GM19468 (cell line): ENCODE data around the gene CCDC171.

ENCODE experiments used
- ATAC-seq: cut with Tn5 transposase; IDR thresholded peaks from one replicate; pipeline ENCODE4 v1.9.1; 2021; ENCODE audit warnings: mild to moderate bottlenecking, moderate library complexity, moderate number of reproducible peaks; ENCODE audit not compliant: unreplicated experiment; ENCODE audit errors: extremely low read depth

The CCDC171 gene

DNA sequence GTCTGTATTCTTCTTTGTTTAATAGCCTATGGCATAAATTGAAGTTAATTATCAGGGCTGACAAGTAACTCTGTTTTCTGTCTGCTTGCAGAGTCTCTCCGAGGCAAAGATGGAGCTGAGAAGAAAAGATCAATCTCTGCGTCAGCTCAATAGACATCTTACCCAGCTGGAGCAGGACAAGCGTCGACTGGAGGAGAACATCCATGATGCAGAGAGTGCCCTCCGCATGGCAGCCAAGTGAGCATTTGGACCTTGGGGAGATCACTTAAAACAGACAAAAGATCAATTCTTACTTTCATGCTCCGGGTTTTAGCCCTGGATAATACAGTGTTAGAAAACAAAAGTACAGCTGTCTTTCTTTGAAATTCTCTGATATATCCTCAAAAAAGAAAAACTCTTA is 293.8 kb downstream of the CCDC171 start:
- ATAC-seq, result no peak

DNA sequence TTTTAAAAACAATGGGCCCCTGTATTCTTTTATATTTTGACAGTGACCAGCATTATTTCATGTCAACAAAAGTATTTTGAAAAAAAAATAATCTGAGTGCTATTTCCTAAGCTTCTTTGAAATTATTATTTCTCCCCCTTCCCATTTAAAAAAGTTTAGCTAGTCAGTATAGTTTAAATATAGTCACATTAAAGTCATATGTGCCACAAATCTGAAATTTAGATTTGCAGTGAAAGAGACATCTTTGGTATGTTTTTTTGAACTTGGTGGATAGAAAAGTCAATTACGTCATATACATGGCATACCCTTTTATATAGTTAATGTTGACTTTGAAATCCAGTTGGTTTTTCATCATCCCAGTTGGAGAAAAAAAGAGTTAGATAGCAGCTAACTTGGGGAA is 297.0 kb downstream of the CCDC171 start:
- ATAC-seq, result no peak

DNA sequence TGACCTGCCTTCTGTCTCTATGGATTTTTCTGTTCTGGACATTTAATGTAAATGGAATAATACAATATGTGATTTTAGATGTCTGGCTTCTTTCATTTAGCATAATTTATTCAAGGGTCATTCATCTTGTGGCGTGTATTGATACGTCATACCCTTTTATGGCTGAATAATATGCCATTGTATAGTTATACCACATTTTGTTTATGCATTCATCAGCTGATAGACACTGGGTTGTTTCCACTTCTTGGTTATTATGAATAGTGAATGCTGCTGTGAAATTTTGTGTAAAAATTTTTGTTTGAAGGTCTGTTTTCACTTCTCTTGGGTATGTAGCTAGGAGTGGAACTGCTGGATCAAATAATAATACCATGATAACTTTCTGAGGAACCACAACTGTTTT is 298.9 kb downstream of the CCDC171 start:
- no peak for ATAC-seq

DNA sequence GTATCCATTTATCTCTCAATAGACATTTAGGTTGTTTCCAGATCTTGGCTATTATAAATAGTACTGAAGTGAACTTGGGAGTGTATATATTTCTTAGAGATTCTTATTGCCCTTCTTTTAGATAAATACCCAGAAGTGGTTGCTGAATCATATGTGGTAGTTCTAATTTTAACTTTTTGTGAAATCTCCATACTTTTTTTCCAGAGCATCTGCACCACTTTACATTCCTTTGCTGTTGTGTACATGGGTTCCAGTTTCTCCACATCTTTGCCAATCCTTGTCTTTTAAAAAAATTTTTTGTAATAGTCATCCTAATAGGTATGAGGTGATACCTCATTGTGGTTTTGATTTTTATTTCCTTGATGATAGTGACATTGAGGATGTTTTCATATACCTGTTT is 303.7 kb downstream of the CCDC171 start:
- no peak for ATAC-seq

DNA sequence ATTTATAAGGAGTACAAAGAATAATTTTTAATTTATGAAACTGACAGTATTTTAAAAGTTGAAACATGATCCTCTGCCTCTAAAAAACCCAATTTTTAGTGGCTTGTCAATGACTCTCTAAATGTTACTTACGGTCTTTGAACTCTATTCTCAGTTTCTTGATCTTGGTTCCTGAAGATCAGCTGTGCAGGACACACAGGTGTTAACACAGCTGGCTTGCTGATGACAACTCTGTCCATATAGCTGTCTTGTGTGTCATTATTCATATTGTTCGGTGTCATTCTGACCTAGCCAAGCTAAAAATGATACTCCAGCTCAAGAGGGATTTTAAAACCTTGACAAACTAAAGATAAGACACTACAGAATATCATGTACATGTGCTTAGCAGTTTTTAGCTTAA is 314.5 kb downstream of the CCDC171 start:
- ATAC-seq, result no peak

DNA sequence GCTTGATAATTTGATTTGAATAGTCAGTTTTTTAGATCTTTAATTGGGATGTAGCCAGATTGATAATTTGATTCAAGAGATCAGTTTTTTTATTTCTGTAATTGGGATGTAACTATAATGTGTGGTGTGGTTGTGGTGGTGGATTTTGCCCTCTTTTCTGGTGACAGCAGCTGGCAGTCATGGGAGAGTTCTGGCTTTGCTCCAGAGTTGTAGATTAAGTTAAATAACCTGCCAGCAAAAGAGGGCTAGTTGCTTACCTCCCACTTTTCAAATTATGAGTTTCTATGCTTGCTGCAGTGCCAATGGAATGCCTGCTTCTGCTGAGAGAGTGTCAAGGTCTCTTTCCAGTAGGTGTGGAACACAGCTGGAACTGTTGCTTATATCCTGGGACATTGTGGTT is 315.1 kb downstream of the CCDC171 start:
- no peak for ATAC-seq

DNA sequence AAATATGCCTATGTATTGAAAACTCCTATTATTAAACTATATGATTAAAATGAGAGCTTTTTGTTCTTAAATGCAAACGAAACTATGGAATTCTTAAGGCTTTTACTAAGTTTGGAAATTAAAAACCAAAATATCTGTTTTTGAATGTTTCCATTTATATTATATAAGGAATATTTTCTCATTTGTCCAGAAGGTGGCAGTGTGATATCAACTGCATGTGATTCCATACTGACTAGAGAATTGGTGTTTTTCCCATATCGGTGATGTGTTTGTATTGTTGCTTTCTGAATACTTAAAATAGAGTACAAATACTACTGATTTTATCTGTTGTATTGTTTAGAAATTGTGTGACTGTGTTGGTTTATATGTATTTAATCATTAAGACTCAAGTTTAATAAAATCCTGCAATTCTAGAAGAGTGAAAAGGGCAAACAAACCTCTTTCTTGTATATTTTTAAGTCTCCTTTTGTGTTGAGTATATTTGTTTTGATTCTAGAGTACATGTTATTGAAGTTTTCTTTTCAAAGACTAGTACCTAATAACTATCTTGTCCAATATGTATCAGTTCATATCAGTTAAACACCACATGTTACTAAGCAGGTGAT is 320.8 kb downstream of the CCDC171 start:
- peak; percentile 54 for ATAC-seq

DNA sequence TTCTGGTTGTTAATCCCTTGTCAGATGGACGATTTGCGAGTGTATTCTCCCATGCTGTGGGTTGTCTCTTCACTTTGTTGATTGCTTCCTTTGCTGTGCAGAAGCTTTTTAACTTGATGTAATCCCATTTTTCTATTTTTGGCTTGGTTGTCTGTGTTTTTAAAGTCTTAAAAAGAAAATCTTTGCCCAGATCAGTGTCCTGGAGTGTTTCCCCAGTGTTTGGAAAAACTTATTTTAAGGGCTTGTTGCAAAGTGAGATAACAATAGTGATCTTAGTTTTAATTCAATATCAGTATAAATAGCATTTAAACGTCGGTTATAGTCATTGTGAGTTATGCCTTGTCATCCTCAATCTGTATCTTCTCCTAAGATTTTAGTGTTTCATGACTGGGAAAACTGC is 329.5 kb downstream of the CCDC171 start:
- no peak for ATAC-seq

DNA sequence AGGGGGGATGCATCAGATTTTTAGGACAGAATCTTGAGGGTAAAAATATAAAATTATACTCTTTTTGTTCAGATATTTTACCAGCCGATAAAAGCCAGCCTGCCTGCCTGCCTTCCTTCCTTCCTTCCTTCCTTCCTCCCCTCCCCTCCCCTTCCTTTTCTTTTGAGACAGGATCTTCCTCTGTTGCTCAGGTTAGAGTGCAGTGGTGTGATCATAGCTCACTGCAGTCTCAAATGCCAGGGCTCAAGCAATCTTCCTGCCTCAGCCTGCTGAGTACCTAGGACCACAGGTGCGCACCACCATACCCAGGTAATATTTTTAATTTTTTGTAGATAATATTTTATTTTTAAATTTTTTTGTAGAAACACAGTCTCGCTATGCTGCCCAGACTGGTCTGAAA is 330.0 kb downstream of the CCDC171 start:
- no peak for ATAC-seq

DNA sequence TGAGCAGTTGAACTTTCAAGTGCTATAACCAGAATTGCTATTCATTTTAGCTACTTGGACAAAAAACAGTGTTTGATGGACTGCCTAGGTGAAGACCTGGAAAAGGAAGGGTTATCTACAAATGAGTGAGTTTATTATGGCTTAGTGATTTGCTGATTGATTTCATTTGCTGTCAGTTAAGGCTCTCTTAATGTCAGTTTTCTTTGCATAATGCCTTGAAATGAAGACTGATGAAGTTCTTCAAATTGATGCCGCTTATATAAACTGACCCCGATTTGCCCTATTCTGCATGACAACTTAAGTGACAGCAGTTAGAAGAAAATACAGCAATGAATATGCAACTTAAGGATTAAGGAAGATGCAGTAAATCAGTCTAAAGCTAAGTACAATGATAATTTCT is 332.6 kb downstream of the CCDC171 start:
- ATAC-seq, result no peak

DNA sequence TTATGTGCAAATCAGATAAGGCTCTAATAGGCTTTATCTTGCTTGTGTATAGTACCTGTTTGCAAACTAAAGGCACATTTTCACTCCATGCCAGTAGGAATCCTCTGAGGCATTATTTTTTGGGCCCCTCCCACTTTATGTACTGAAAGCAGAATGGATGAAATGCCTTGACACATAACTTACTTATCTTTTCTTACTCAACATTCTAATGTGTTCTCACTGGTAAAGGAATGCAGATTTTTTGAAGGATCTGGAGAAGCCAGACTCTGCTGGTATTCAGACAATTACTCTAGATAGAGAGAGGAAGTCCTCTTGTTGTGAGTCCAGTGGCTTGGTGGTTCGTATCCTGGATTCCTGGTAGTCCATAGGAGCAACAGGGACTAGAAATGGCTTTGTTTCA is 336.7 kb downstream of the CCDC171 start:
- ATAC-seq, result no peak

DNA sequence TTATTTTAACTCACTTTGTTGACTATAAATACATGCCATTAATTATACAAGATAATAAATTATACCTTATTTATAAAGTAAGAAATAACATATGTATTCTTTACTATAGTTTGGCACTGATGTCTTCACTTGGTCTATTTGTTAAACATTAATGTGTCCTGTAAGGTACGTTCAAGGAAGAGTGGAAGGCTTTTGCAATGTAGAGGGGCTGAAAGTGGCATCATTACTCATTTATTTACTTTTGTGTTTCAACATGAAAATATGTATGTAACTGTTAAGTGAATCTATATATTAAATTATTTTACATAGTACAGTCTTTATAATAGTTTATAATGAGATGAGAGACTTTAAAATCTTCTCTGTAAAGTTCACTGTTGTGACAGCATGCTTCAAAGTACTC is 348.7 kb downstream of the CCDC171 start:
- no peak for ATAC-seq

DNA sequence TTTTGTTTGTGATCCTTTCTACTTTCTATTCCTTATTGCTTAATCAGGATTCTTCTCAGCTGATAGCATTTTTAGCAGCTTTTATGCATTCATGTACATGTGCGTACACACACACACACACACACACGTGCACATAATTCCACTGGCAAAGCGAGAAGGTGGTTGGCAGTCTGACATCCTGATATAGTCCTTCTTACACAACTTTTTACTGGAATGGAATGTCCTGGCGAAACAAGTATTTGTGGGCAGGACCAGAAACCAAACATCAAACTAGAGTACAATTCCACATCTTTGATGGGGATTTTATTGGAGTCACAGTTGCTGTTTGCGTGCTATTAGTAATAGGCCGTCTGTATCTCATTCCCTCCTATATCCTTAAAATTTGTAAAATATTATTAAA is 356.5 kb downstream of the CCDC171 start:
- no peak for ATAC-seq

DNA sequence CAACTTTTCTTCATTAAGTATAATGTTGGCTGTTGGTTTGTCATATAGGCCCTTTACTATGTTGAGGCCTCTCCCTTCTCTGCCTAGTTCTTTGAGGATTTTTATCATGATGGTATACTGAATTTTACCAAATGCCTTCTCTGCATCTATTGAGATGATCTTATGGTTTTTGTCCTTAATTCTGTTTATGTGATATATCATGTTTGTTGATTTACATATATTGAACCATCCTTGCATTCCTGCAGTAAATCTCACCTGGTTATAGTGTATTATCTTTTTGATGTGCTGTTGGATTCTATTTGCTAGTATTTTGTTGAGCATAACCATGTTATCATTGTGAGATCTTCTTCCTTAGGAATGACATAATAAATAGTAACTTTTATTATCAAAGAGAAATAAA is 362.9 kb downstream of the CCDC171 start:
- ATAC-seq, result no peak

DNA sequence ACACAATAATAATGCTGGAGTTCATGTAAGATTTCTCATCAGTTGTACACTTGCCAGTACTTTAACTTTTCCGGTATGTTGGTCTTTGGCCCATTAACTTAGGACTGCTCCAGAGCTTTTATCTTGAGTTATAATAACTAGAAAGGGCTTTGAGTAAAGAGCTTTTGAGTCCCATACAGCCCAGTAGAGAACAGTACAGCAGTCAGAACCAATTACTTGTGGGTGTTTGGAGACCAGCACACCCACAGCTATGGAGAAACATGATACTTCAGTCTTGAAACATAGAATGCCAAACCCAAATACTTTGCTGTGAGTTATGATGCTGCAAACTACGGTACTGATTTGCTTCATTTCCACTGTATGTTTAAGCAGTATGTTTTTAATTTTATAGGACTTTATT is 374.3 kb downstream of the CCDC171 start:
- ATAC-seq, result no peak

DNA sequence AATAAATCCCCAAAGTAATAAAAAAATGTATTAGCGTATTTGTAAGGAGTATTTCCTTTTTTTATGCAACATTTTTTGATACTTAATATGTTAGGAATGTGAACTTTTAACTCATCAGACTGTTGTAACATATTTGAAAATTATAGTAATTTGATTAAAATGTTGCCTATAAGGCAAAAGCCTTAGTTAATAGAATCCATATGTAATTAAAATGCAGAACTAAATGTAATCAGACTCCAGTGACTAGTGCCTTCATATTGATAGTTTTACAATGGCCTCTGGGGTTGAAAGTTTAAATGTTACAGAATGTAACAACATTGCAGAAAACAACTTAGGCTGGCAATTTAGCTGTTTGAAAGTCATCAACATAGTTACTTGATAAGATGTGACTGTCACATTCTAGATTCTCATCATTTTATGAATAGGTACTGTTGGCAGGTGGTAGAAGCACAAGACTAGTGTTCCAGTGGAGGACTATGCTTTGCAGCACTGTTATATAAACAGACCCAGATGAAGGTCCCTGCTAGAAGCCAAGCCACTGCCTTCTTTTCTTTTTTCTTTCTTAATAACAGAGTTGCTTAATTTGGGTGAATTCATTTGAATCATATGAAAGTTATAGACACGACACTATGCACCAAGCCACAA is 382.9 kb downstream of the CCDC171 start:
- no peak for ATAC-seq

DNA sequence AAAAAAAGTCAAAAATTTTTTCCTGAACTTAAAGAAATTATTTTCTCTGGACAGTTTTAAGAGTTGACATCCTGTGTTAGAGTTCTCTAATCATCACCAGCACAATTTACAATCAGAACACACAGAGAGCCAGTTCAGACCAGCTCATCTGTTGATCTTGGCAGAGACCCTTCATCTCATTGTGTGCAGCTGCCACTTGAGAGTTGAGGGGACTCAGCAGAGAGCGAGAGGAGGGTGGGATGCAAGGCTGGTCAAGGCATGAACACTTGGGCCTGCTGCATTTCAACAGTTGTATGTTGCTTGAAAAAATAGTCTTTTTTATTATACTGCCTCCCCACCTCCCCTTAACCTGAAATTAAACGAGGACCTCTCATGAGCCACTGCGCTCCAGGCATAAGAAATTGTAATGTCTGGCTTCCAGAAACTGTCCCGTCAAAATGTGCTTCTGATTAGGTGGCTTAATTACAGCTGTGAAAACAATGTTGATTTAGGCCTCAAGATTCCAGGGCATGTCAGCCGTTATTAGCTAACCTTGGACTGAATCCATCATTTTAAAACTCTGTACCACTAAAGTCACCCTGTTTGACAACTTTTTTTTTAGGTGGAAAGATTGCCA is 383.6 kb downstream of the CCDC171 start:
- ATAC-seq, result no peak

DNA sequence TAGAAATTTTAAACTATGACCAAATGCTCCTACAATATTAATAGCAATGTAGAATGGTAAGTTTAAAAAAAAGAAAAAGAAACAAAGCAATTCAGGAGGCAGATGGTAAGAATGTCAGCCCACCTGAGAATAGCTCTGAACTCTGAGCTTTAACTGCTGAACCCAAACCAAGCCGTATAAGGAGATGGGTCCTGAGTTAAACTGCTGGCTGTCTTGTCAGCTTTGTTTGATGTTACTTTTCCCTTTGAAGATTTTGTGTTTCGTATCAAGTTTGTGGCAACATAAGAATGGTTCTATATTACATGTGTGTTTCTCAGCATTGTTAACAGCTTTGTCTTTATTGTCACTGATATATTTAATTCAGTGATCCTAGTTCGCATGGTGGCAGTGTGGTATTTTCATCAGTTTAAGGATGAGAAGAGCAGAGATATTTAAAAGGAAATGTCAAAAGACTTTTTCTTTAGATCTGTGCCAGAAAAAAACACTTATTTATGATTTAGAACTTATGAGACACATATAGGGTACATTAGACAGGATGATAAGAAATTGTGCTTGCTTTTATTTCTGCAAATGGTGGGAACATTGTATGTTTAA is 390.1 kb downstream of the CCDC171 start:
- ATAC-seq, result no peak

DNA sequence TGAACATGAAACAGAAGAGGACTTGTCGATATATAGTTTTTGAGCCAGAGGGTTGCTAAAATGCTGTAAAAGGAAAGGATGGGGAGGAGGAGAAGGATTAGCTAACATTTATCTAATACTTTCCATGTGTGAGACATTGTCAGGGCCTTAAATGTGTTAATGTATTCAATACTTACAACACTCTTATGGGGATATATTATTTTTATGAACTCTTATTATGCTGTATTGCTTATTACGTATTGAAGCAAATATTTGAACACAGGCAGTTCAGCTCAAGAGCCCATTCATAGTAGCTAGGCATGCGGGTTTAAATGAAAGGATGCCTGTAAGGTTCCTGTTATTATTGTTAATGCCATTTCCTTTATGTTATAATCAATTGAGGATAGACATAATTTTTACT is 391.5 kb downstream of the CCDC171 start:
- ATAC-seq, result no peak

DNA sequence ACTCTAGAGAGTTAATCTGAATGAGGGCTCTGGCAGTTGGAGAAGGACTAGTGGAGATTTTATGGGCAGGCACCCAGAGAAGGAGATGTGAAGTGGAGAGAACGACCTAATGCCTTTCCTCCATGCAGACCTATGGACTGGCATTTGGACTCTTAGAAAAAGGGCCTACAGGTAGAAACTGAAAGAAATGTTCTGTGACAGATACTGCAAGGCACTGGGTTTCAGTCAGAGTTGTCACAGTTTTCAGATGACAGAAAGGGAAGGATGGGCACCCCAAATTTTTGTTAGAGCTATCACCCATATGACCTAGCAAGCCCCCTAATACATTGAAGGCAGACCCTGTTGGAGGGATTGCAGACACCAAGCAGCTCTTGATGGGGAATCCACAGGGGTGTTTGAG is 406.8 kb downstream of the CCDC171 start:
- ATAC-seq, result no peak

DNA sequence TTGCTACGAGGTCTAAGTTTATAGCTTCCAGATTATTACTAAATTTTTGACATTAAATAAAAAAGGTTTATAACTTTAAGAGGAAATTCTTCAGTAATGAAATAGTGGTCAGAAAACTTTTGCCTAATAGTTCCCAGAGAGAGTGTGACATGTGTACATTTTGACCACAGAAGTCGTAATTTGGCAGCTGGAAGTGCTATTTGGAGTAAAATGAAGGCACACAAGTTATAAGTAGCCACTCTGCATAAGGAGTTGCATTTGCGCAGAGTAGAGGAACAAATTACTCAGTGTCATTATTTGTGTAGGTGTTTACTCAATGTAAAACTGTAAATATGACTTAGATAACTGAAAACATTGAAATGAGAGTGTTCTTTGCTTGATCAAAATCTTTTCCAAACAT is 408.4 kb downstream of the CCDC171 start:
- no peak for ATAC-seq
